Dedifferentiated amniotic fluid mesenchymal stem cell (primary cell): ENCODE results near the gene SRPK3.

ENCODE experiments used
- DNase-seq: peaks from one replicate; pipeline ENCODE4 v3.0.0-alpha.2; 2016; ENCODE audit errors: extremely low spot score

The SRPK3 gene

DNA sequence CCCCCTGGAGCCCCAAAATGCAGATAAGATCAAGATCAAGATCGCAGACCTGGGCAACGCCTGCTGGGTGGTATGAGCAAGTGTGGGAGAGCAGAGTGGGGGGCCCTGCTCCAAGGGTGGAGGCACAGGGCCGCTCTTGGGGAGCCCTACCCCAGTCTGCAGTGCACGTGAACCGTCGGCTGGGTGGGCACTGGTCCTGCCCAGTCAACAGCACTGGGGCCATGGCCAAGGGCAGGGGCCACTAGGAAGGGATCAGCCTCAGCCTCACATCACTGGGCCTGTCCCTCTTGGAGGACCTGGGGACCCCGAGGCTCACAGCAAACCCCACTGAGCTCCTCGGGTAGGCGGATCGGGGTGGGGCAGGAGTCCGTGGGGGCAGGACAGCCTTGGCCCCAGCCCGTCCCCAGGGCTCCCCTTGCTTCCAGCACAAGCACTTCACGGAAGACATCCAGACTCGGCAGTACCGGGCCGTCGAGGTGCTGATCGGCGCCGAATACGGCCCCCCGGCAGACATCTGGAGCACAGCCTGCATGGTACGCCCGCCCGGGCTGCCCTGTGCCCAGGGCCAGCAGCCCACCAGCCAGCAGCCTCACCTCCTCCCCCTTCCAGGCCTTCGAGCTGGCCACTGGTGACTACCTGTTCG, 3.6 kb downstream of the SRPK3 start:
- no peak for DNase-seq

DNA sequence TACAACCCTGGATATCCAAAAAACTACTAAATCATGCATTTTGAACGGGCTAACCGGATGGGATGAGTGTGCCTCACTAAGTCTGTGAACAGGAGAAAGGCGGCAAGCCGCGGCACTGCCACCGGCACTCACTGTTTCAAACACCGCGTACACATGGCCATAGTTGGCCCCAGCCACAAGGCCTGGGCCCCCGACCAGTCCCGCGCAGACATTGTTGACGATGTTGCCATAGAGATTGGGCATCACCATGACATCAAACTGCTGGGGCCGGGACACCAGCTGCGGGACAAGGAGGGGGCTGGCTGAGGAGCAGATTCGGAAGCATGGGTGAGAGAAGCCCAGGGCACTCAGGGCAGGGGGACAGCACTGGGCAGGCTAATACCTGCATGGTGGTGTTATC, 5.8 kb downstream of the SRPK3 start:
- no peak for DNase-seq

DNA sequence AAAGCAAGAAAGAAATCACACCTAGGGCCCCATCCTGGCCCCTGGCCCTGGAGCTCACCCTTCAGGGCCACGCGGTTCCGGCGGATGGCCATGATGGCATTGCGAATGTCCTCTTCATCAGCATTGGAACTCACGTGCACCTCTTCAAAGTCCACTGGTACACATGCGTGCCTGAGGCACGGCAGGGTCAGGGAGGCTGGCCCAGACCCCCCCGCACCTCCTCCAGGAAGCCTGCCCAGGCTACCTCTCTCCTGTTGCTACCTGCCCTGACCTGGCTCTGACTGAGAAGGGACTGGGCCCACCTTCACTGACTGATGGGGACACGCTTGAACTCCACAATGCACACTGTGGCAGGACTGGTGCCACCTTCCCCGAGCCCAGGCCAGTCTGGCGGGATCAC, 8.8 kb downstream of the SRPK3 start:
- DNase-seq = no peak

DNA sequence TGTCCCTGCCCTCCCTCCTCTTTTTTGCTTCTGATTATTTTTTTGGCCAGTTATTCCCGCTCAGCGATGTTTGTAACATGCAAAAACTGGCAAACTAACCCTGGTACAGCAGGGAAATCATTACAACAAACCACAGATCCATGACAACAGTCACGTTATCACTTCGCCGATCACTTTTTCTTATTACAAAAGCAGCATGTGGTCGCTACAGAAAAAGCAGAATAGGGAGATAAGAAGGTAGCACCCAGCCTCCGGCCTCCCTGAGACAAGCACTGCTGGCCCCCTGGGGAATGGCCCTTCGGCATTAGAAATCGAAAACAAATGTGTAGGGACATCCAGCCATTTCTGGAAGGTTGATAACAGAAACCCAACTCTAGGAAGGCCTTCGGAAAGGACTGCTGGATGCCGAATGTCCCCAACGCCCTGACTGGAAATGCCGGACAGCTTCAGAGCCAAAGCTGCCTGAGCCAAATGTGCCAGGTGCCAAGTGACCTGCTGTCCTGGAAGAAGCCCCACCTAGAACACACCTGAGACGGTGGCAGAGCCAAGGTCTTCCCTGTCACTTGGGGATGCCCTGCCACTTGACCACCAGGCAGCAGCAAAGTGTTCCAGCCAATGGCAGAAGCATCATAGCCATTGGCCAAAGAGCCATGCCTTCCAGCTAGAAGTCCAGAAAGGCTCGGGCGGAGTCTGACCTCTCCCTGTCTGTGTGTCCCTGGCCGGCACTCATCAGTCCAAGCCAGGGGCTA, 10.4 kb downstream of the SRPK3 start:
- no peak for DNase-seq

DNA sequence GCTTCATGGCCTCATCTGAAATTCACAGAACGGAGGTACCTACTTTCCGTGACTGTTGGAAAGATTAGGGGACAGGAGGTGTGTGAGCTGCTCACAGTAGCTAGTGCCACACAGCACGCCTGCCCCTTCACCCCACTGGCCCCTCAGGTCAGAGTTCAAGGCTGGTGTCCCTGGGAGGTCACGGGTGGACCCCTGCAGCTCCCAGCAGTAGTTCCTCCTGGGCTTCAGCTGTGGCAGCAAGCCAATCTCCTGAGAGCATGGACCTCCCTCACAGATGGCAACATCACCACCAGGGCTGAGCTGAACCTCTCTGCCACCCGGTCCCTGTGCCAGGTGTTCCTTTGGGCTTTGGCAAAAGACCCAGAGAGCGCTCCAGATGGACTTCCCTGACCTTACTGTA, 11.5 kb downstream of the SRPK3 start:
- DNase-seq = no peak

DNA sequence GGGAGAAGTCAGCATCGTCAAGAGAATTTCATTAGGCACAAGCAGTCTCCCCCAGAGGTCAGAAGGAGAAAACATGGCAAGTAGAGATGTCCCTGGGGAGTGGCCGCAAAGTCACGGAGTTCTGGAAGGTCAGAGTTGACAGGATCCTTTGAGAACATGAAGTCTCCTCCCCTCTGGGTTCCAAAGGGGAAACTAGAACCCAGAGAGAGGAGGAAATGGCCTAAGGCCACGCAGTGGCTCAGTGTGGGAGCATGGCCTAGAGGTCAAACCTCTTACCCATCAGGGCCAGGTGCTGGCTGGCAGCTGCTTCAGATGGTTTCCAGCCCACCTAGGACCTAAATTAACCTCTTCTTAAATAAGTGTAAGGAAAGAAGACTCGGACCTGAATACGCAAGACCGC, 12.4 kb downstream of the SRPK3 start:
- no peak for DNase-seq

DNA sequence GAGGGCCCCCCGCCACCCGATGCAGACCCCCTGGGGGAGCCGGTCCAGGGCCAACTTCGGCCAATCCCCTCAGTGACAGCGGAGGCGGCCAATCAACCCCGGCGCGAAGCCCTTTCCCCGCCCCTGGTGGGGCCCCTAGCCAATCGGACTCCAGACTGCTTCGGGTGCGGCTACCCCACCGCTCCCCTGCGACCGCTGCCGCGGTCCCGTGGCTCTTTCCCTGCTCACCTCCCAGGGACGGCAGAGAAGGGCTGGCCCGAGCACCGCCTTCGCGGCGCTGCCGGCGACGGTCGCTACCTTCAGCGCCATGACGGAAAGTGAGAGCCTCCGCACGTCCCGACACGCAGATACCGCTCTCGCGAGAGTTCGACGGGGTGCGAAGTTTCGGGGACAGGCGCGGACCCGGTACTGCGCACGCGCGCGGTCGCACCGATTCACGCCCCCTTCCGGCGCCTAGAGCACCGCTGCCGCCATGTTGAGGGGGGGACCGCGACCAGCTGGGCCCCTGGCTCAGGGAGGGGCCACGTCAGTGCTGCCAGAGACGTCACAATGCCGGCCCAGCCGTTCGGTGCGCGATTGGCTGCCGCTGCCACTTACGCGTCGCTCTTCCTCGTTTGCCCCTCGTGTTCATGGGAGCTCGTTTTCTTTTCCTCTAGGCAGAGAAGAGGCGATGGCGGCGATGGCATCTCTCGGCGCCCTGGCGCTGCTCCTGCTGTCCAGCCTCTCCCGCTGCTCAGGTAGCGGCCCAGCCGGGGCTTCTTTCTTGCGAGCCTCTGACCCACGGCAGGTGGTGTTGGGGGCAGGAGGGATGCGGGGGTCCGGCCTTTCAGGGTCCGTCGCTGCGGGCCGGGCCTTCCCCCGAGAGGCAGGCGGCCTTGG, 13.4 kb downstream of the SRPK3 start, which contains the start of the genes IDH3G and SSR4:
TSS of gene IDH3G (minus strand) at position 358 of the 879 bp plus-strand sequence. CDS start at position 309, 49 bp downstream.
TSS of gene SSR4 (plus strand) at position 651 of the 879 bp plus-strand sequence. CDS start at position 671, 20 bp downstream.
- DNase-seq = peak; percentile 88

DNA sequence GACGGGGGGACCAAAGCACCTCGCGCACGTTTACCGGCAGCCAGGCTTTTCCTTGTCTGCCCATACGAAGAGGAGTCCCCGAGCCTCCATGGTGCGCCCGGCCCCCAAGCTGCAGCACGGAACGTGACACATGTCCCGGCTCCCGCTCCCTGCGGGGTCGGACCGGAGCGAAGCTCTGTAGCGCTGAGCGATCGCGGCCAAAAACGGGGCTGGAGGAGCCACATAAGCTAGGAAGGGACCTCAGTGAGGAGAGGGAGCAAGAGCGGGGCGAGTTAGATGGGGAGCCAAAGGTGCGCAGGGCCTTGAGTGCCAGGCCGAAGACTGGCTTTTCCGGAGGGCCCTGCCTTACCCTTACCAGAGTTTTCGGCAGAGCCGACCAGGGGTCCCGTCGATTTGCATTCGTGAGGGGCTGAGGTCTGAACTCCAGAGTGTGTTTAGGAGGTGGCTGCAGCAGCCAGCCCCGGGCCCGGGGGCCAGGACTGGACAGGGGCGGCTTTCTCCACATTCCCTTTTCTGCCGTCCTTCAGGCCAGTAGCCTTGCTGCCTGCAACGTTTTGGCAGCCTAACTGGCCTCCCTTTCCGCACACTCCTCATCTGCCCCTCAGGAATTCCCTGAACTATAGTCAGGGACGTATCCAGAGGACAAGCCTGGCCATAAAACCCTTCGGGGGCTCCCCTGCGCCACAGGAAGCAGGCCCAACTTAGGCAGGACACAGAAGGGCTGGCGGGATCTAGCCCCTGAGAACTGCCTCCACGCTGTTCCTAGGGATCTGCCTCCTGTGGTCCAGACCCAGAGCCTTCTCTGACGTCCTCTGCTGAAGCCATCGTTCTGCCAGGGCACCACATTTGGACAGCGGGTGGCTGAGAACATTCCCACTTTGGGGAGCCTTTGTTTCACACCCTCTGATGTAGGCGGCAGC, 14.3 kb downstream of the SRPK3 start:
- no peak for DNase-seq

DNA sequence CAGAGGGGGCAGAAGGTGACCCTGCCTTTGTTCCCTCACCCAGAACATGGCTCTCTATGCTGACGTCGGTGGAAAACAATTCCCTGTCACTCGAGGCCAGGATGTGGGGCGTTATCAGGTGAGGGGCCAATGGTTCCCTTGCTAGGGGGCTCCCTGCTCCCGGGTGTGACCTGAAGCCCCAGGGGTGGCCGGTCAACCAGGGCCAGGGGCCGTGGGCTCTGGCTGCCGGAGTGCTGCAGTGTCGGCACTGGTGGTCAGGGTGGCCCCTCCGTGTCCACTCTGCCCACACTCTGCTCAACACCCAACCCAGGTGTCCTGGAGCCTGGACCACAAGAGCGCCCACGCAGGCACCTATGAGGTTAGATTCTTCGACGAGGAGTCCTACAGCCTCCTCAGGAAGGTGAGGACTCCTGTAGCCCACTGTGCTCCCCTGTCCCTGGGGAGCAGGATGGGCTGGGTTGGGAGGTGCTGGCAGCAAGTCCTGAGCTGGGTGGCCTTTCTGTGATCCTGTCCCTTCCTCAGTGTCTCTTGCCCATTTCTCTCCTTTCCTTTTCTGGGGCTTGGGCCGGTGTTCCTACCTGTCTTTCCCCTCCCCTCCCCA, 16.7 kb downstream of the SRPK3 start:
- no peak for DNase-seq

DNA sequence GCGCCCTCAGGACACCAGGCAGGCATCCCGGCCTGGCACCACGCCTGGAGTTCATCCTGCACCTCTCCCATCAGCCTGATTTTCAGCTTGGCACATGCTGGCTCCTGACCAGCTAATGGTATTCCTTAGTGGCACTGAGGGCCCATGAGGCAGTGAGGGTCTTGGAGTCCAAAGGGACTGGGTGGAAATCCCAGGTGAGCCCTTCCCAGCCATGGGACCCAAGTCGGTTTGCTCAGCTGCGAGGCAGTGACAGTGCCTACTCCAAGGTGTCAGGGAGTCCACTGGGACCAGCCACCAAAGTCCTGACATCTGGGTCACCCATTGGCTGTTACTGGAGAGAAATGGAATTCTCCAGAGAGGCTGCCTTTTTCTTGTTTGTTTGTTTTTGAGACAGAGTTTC, 18.5 kb downstream of the SRPK3 start:
- no peak for DNase-seq

DNA sequence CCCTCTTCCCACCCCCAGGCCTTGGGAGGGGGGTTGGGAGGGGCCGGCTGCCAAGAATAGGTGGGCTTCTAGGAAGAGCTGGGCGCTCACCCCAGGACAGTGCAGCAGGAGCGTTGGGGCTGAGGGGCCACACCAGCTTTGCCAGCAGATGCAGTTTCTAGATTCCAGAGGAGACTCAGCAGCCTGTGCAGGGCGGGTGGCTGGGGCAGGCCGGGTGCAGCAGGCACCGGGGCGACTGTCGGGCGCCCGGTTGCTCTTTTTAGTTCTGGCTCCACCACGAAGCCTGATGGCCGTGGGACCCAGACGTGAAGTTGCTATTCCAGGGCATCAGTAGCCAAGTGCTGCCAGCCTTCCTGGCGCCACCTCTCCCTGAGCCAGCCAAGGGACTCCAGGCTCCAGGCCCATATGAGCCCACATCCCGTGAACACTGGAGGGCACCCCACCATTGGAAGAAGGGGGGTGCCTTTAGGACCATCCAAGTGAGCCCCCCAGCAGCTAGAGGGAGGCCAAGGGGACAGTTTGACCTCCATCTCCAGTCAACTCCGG, 19.4 kb downstream of the SRPK3 start:
- no peak for DNase-seq

DNA sequence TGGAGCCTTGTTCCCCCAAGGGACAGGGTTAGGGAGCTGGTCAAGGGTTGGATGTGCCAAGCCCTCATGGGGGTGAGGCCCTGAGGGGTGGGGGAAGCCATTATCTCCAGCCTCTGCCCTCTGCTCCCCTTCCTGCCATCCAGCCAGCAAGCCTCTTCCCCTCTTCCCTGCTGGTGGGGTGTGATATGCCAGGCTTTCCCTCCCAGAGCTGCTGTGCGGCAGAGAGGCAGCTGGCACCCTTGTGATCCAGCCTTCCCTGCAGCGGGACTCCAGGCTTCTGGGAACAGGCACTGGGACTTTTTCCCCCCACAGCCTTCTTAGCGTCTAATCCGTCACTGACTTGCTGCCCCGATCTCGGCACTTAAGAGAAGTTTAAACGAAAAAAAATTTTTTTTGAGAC, 19.9 kb downstream of the SRPK3 start:
- DNase-seq = no peak

DNA sequence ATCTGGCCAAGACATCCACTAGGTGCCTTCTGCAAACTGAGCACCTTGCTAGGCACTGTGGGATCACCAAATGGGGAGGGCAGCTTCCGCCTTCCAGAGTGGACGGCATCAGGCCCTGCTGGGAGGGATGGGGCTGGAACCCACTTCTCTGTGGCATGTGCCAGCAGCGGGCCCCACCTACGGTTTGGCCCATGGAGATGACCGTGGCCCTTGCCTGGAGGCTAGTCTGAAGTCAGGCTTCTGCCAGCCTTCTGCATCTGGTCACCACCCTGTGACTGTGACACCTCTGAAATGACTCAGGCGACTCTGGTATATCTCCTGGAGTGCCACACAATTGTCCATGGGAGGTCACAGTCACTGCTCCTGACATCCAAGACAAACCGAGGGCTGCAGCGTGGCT, 20.8 kb downstream of the SRPK3 start:
- DNase-seq = no peak

DNA sequence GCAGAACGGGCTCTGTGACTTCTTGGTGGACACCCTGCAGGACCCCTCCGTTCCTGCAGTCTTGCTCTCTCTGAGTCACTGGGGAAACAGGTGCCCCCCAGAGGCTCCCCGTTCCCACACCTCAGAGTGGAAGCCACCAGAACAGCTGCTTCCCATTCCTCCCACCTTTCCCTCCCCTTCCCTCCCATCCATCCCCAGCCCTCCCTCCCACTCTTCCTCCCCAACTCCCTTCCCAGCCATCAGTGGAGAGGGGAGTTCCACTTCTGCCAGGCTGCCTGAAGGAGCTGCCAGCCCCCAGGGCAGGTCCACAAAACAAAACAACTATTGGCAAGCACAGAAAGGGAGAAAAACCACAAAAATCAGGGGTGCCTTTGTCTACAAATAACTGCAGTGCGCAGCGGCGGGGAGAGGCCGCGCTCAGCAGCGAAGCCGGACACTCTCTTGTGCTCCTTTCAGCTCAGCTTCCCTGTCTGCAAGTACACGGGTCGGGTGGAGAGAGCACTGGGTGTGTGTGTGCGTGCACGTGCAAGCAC, 21.7 kb downstream of the SRPK3 start:
- DNase-seq = no peak

DNA sequence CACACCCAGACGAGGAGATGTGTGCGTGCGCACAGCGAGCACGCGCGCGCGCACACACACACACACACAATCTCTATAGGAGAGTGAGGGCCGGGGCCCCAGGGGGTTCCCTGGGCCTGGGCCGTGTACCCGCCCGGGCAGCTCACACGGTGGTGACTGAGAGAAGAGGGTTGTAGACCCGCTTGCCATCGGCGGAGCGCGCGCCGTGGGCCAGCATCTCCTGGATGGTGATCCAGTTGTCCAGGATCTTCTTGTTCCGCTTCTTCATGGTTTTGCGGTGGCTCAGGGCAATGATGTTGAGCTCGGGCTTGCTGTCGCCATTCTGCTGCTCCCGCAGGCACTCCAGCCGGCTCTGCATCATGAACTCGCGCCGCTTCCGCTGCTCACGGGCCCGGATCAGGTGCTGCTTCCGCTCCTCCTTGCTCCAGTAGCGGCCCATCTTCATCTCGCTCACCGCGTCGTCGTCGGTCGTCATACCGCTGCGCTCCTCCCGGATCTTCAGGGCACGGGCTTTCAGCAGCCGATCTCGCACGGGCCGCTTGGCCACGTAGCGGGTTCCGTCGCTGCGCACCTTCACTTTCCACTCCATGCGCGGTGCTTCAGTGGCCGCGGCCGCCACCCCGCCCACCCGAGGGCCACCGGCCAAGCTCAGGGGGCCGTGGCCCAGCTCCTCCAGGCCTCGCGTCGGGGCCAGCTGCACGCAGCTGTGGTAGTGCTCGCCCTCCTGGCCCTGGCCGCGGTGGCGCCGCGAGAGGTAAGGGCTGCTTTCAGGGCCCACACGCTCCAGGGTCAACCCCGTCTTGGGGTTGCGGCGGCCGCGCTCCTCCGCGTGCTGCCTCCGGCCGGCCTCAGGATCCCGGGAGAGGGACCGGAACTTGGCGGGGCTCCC, 22.6 kb downstream of the SRPK3 start:
- no peak for DNase-seq

DNA sequence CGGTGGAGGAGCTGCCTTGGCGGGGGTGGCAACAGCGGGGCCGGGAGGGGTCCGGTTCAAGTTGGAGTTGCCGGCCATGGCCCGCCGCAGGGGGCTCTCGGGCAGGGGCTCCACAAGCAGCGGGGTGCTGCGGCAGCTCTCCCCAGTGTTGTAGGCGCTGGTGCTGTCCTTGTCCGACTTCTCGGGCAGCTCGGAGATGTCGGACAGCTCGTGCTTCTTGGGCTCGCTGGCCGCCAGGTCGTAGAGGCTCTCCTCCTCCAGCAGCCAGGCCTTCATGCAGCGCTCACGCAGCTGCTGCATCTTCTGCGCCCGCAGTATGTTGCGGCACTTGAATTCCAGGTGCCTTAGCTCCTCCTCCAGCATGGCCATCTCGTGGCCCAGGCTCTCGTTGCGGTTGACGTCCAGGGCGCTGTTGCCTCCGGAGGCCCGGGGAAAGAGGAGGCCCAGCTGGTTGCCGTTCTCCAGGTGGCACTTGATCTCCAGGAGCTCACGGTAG, 23.3 kb downstream of the SRPK3 start:
- no peak for DNase-seq

DNA sequence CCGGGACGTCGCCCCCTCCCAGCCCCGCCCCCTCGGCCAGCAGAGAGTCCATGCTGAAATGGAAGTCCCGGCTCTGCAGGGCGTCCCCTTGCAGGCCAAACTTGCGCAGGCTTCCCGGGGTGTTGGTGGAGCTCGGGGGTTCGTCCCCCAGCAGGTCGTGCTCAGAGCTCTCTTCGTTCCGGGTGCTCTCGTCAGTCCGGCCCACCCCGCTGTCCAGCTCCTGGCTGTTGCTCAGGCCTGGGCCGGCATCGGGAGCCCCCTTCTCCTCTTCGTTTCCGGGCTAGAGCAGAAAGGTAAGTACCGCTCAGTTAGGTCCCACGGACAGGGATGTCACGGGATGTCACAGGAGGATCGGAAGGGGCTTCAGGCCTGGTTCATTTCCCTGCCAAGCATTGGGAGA, 23.8 kb downstream of the SRPK3 start:
- DNase-seq = no peak

DNA sequence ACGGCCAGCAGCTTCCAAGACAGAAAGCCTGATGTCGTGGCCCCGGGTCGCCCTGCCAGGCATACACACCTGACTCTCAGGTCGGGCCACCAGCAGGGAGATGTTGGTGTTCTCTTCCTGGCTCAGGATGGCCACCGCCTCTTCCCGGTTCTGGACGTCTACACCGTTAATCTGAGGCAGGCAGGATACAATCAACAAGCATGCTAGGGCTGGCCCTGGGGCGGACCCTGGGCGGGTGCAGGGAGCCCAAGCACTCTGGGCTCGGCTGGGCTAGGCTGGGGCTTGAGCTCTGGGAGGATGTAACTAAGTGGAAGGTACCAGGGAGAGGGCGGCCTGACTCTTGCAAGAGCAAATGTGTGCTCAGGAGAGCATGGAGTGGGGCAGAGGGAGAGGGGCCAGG, 24.6 kb downstream of the SRPK3 start:
- DNase-seq = no peak

DNA sequence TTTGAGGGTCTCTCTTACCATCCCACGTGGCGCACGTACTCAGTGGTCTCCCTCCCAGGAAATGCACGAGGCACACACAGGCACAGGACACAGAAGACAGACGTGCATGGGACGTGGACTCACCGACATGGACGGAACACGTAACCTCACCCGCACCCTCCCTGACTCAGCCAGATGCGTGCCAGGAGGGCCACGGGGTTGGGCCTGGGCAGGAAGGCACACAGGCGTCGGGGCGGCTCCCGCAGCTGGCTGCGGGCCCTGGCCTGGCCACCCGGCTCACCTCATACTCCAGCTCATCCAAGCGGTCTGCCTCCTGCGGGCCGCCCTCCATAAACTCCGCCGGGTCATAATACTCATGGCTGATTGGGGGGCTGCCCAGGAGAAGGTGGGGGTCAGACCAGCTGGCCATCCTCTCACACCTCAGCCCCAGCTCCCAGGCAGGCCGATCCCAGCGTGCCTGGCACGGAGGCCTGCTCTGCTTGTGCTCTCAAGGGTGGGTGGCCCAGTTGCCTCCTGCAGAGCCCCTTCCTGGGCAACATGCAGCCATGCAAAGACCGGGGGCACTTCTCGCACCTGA, 26.2 kb downstream of the SRPK3 start:
- no peak for DNase-seq
